Mesenchymal stem cell (in vitro differentiated cells and primary cell): Measurements from ENCODE around the gene DPP6.
A peak's percentile ranks its signal among the peaks of the same experiment; 100 is the strongest.

Experiments
- DNase-seq: peaks from one replicate; pipeline ENCODE4 v3.0.0-alpha.2; 2013
- H2AFZ ChIP-seq: one replicate; pipeline ENCODE4 v1.6.1; 2013; ENCODE audit warnings: low read depth, mild to moderate bottlenecking, control low read depth, inconsistent platforms, low read length, moderate library complexity
- H2AK5ac ChIP-seq: 2 replicates; pipeline ENCODE4 v1.6.1; 2013; ENCODE audit warnings: low read length, moderate library complexity, mild to moderate bottlenecking, inconsistent platforms; ENCODE audit not compliant: severe bottlenecking
- H2BK120ac ChIP-seq: one replicate; pipeline ENCODE4 v1.6.1; 2013; ENCODE audit warnings: low read depth, mild to moderate bottlenecking, inconsistent platforms, low read length, moderate library complexity
- H2BK12ac ChIP-seq, 2 experiments: one replicate each; pipeline ENCODE4 v1.6.1; 2013; ENCODE audit warnings: inconsistent platforms in 2 of 2, low read length in 2 of 2, mild to moderate bottlenecking in 2 of 2, moderate library complexity in 2 of 2, control low read depth in 1 of 2
- H2BK15ac ChIP-seq: one replicate; pipeline ENCODE4 v1.6.1; 2013; ENCODE audit warnings: mild to moderate bottlenecking, low read depth, inconsistent platforms; ENCODE audit not compliant: poor library complexity, severe bottlenecking
- H2BK5ac ChIP-seq: 2 replicates; pipeline ENCODE4 v1.6.1; 2013; ENCODE audit warnings: low read depth, mild to moderate bottlenecking, low read length, control low read depth, inconsistent platforms; ENCODE audit not compliant: poor library complexity, severe bottlenecking
- H3K14ac ChIP-seq, 2 experiments: one replicate each; pipeline ENCODE4 v1.6.1; 2013; ENCODE audit warnings: inconsistent platforms in 2 of 2, low read length in 2 of 2, control low read depth in 1 of 2, mild to moderate bottlenecking in 1 of 2, moderate library complexity in 1 of 2
- H3K18ac ChIP-seq, 2 experiments: one replicate each; pipeline ENCODE4 v1.6.1; 2013; ENCODE audit warnings: inconsistent platforms in 2 of 2, low read length in 2 of 2, control low read depth in 1 of 2, low read depth in 1 of 2, mild to moderate bottlenecking in 1 of 2
- H3K23ac ChIP-seq, 2 experiments: one replicate each; pipeline ENCODE4 v1.6.1; 2013; ENCODE audit warnings: inconsistent platforms in 2 of 2, low read length in 2 of 2, mild to moderate bottlenecking in 2 of 2, moderate library complexity in 2 of 2, control low read depth in 1 of 2
- H3K27ac ChIP-seq: 2 replicates; pipeline ENCODE4 v1.5.1; 2013; ENCODE audit warnings: mild to moderate bottlenecking, moderate library complexity, low read length, control low read depth, inconsistent platforms; ENCODE audit not compliant: poor library complexity, severe bottlenecking
- H3K27me3 ChIP-seq, 2 experiments: 2 replicates each; pipeline versions ENCODE4 v1.6.1 to v1.7.0; 2013; ENCODE audit warnings: low read length in 2 of 2, mild to moderate bottlenecking in 2 of 2, moderate library complexity in 2 of 2, control low read depth in 1 of 2, inconsistent platforms in 1 of 2; ENCODE audit not compliant: control insufficient read depth in 1 of 2, insufficient read depth in 1 of 2
- H3K36me3 ChIP-seq, 2 experiments: 2 replicates each; pipeline versions ENCODE4 v1.6.1 to v1.7.0; 2013; ENCODE audit warnings: low read length in 2 of 2, control low read depth in 1 of 2, inconsistent platforms in 1 of 2, low read depth in 1 of 2, mild to moderate bottlenecking in 1 of 2; ENCODE audit not compliant: insufficient read depth in 2 of 2, control insufficient read depth in 1 of 2
- H3K4ac ChIP-seq, 2 experiments: one replicate each; pipeline ENCODE4 v1.6.1; 2013; ENCODE audit warnings: inconsistent platforms in 2 of 2, low read length in 2 of 2, mild to moderate bottlenecking in 2 of 2, moderate library complexity in 2 of 2, control low read depth in 1 of 2, low read depth in 1 of 2
- H3K4me1 ChIP-seq: 2 replicates; pipeline ENCODE4 v1.6.1; 2013; ENCODE audit warnings: low read depth, low read length, control low read depth; ENCODE audit not compliant: control insufficient read depth, insufficient read depth
- H3K4me2 ChIP-seq: 2 replicates; pipeline ENCODE4 v1.6.1; 2013; ENCODE audit warnings: low read length, mild to moderate bottlenecking, inconsistent platforms; ENCODE audit not compliant: poor library complexity, severe bottlenecking
- H3K4me3 ChIP-seq, 2 experiments: 2 replicates each; pipeline versions ENCODE4 v1.5.1 to v1.7.0; 2013; ENCODE audit warnings: low read length in 2 of 2, mild to moderate bottlenecking in 2 of 2, control low read depth in 1 of 2, low read depth in 1 of 2; ENCODE audit not compliant: insufficient read depth in 1 of 2
- H3K79me1 ChIP-seq: replicated peaks from 2 replicates; pipeline ENCODE4 v1.6.1; 2013; ENCODE audit warnings: mild to moderate bottlenecking, control low read depth, low read length, inconsistent platforms; ENCODE audit not compliant: poor library complexity, severe bottlenecking
- H3K9ac ChIP-seq: 2 replicates; pipeline ENCODE4 v1.7.0; 2013; ENCODE audit warnings: mild to moderate bottlenecking, low read length, moderate library complexity
- H3K9me3 ChIP-seq: 2 replicates; pipeline ENCODE4 v1.7.0; 2013; ENCODE audit warnings: mild to moderate bottlenecking, low read length; ENCODE audit not compliant: control insufficient read depth
- H4K8ac ChIP-seq: one replicate; pipeline ENCODE4 v1.6.1; 2013; ENCODE audit warnings: inconsistent platforms, mild to moderate bottlenecking, low read length, moderate library complexity
- H4K91ac ChIP-seq: one replicate; pipeline ENCODE4 v1.6.1; 2013; ENCODE audit warnings: mild to moderate bottlenecking, low read length, inconsistent platforms
- WGBS: methylation state at CpG from one replicate; pipeline ENCODE4 v1.1.7; 2013; ENCODE audit warnings: mixed read lengths; 5-methylcytosine and 5-hydroxymethylcytosine counted together

DPP6 gene

DNA sequence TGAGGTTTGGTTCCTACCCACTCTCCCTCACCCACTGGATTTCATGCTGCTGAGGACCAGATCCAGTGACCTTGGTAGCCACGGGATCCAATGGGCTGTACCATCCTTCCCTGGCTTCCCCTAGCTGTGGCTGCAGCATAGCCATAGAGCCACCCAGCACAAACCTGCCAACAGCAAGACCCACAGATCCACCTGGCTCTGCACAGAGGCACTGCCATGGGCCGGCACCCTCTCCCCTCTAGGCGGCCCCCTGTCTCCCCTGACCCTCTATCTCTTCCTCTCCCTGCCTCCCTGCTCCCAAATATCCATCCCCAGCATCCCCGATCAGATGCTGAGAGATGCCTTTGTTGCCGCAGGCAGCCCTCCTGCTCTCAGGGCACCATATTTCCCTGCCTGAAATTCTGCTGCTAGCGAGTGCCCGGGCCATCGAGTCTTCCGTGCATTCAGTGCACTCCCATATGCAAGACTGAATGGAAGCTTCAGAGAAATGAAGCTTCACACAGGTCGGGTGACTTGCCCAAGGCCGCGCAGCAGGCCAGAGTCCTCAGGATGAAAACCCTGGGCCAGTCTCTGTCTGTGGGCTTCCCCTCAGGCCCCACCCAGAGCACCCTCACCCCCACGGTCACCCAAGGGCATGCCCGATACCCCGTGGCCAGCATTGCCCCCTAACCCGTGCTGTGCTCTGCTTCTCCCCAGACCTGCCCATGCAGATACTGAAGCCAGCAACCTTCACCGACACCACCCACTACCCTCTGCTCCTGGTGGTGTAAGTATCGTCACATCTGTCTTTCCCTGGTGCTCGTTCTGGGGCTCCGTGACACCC, 819.9 kb downstream of the DPP6 start:
- H2BK15ac ChIP-seq = no peak overlapping the region
- H2AK5ac ChIP-seq = no peak overlapping the region
- H3K4me2 ChIP-seq = no peak overlapping the region
- no peaks in the 10 kb centered on the region for H3K4me1 ChIP-seq
- H4K91ac ChIP-seq = no peak overlapping the region
- no peak overlapping the region for H3K23ac ChIP-seq
- no peak overlapping the region for H3K4me3 ChIP-seq
- H3K18ac ChIP-seq = no peak overlapping the region
- no peak overlapping the region for H3K27ac ChIP-seq
- 88% methylated on average over 20 of the region's 20 CpGs for WGBS
- H2BK12ac ChIP-seq = no peak overlapping the region
- no peak overlapping the region for H3K14ac ChIP-seq
- H4K8ac ChIP-seq = no peak overlapping the region
- no peak overlapping the region for H3K9ac ChIP-seq
- no peaks in the 10 kb centered on the region for H3K79me1 ChIP-seq
- H2AFZ ChIP-seq = no peak overlapping the region
- H2BK5ac ChIP-seq = no peak overlapping the region
- no peak overlapping the region for H3K4ac ChIP-seq
- no peaks in the 10 kb centered on the region for H3K27me3 ChIP-seq
- H3K9me3 ChIP-seq = no peaks in the 10 kb centered on the region
- no peak for DNase-seq
- no peaks in the 10 kb centered on the region for H3K36me3 ChIP-seq
- no peak overlapping the region for H2BK120ac ChIP-seq

DNA sequence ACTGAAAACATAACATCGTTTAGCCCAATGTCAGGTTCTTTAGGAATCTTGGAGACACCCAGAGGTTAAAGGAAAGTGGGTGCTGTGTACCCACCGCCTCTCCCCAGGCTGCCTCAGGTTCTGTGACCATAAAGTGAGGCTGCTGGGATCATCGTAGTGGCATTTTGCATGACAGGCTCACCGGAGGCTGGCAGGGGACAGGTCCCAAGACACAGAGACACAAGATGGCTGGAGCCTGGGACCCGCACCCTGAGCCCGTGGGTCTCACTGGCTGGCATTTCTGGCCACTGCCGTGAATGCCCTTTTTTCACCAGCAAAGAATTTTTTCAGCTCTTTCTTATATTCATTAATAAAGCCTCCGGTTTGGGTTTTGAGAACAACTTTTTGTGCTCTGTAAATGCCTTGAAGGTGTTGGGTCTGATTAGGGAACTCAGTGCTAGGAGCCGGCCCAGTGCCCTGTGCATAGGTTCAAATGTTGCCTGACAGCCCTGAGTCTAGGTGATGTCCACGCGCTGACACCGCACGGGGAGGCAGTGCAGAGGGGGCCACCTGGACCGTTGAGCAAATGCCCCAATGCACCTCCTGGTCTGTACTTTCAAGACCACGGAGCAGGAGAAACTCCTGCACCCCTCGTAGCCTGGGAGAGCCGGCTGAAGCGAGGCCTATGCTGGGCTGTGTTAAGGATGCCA, 820.8 kb downstream of the DPP6 start:
- Histone ChIP-seq H2BK15ac (no peak overlapping the region), H3K4me2 (no peak overlapping the region), H3K79me1 (no peaks in the 10 kb centered on the region), H2AFZ (no peak overlapping the region), H2BK5ac (no peak overlapping the region), H3K23ac (no peak overlapping the region), H3K4ac (no peak overlapping the region), H3K14ac (no peak overlapping the region), H2AK5ac (no peak overlapping the region), H3K9me3 (no peaks in the 10 kb centered on the region), H3K27ac (no peak overlapping the region), H3K4me3 (no peak overlapping the region), H3K4me1 (no peaks in the 10 kb centered on the region), H4K91ac (no peak overlapping the region), H4K8ac (no peak overlapping the region), H3K36me3 (no peaks in the 10 kb centered on the region), H2BK120ac (no peak overlapping the region), H2BK12ac (no peak overlapping the region), H3K27me3 (no peaks in the 10 kb centered on the region), H3K18ac (no peak overlapping the region), H3K9ac (no peak overlapping the region)
- WGBS = 85% methylated on average over 18 of the region's 18 CpGs
- no peak for DNase-seq

DNA sequence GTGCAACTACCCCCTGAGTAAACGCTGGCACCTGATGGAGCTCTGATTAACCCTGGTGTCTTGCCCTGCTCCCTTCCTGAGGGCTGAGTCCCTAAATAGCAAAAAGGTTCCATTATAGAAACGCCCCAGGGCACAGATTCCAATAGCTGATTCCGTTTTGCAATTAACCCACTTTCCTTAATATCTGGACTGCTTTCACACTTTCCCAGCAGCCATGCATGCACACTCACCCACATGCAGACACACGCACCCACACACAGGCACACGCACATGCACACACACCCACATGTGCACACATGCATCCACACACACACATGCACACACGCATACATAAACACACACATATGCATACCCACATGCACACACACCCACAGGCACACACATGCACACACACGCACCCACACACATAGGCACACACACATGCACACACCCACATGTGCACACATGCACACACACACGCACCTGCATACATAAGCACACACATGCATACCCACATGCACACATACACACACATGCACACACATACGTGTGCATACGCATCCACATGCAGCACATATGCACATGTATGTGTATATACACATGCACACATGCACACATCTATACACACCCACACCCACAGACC, 821.4 kb downstream of the DPP6 start:
- Histone ChIP-seq H3K14ac (no peak overlapping the region), H2BK5ac (no peak overlapping the region), H3K4ac (no peak overlapping the region), H3K27me3 (no peaks in the 10 kb centered on the region), H3K4me3 (peak overlapping the region in 1 of 2 experiments; percentile 5), H3K79me1 (no peaks in the 10 kb centered on the region), H3K4me2 (no peak overlapping the region), H2AK5ac (no peak overlapping the region), H3K9me3 (no peaks in the 10 kb centered on the region), H2BK12ac (no peak overlapping the region), H2AFZ (no peak overlapping the region), H2BK120ac (no peak overlapping the region), H4K8ac (no peak overlapping the region), H4K91ac (peak overlapping the region; percentile 53), H3K9ac (no peak overlapping the region), H3K23ac (no peak overlapping the region), H3K27ac (no peak overlapping the region), H2BK15ac (no peak overlapping the region), H3K36me3 (no peaks in the 10 kb centered on the region), H3K18ac (no peak overlapping the region), H3K4me1 (no peaks in the 10 kb centered on the region)
- WGBS = 91% methylated on average over 10 of the region's 10 CpGs
- DNase-seq = no peak

DNA sequence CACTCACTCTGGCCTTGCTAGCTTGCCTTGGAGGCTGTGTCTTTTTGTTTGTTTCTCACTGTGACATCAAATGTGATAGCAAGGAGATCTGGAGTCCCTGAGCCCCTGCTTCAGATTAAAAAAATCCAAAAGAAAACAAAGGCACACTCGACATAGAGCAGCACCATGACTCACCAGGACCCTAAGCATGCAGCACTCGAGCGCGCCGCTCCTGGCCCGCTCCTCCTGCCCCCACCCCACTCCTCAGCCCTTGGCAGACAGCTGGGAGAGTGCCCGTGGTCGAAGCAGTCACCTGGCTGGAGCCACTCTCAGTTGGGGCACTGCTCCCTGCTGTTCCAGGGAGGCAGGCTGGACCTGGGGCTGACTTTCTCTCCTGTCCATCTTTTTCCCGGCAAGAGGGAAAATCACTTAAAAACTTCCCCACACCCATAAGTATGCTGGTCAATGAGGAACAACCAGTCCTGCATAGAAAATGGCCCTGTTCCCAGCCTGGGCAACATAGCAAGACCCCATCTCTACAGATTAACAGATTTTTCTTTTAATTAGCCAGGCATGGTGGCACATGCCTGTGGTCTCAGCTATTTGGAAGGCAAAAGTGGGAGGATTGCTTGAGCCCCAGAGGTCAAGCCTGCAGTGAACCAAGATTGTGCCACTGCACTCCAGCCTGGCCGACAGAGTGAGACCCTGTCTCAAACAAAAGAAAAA, 822.4 kb downstream of the DPP6 start:
- Histone ChIP-seq H3K4me3 (no peak overlapping the region), H3K9me3 (no peaks in the 10 kb centered on the region), H3K79me1 (no peaks in the 10 kb centered on the region), H3K4me1 (no peaks in the 10 kb centered on the region), H3K36me3 (no peaks in the 10 kb centered on the region), H3K4ac (no peak overlapping the region), H4K91ac (no peak overlapping the region), H3K14ac (no peak overlapping the region), H2BK12ac (no peak overlapping the region), H3K23ac (no peak overlapping the region), H3K4me2 (no peak overlapping the region), H2BK15ac (no peak overlapping the region), H2AK5ac (no peak overlapping the region), H2BK120ac (no peak overlapping the region), H3K9ac (no peak overlapping the region), H2BK5ac (no peak overlapping the region), H3K27ac (no peak overlapping the region), H3K18ac (no peak overlapping the region), H2AFZ (no peak overlapping the region), H4K8ac (no peak overlapping the region), H3K27me3 (no peaks in the 10 kb centered on the region)
- 50% methylated on average over 10 of the region's 10 CpGs for WGBS
- DNase-seq = no peak
